Measurements from ENCODE around the gene TBC1D24.

DNA sequence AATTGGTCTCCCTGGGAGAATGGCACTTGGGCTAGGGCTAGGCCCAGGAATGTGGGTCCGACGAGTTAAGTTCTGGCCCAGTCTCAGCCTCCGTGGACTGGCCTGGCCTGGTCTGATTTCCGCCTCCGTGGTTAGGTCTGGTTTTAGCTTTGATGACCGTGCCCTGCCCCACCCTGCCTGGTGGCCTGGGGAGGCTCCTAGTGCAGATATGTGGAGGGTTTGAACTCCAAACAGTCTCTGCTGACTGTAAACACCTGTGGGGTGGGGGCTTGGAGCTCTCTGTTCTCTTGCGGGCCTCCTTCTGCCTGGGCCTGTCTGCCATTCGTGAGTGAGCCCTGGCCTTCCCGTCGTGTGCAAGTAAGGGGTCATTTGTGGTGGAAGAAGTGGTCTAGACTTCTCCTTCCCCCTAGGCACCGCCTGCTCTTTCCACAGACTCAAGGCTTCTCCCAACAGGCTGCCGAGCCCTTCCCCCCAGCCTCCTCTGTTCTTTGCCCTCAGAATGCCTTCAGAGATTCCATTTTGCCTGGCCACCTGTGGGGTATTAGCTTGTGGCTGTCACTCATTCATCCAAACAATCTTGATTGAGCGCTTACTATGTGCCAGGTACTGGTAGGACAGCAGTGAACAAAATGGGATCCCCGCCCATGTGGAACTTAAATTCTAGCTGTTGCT lies 40.4 kb downstream of the TBC1D24 start:
- TF ChIP-seq, protein P1, sequence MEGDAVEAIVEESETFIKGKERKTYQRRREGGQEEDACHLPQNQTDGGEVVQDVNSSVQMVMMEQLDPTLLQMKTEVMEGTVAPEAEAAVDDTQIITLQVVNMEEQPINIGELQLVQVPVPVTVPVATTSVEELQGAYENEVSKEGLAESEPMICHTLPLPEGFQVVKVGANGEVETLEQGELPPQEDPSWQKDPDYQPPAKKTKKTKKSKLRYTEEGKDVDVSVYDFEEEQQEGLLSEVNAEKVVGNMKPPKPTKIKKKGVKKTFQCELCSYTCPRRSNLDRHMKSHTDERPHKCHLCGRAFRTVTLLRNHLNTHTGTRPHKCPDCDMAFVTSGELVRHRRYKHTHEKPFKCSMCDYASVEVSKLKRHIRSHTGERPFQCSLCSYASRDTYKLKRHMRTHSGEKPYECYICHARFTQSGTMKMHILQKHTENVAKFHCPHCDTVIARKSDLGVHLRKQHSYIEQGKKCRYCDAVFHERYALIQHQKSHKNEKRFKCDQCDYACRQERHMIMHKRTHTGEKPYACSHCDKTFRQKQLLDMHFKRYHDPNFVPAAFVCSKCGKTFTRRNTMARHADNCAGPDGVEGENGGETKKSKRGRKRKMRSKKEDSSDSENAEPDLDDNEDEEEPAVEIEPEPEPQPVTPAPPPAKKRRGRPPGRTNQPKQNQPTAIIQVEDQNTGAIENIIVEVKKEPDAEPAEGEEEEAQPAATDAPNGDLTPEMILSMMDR (optimal IDR thresholded peaks at IDR 0.05 in 1 of 3, IDR thresholded peaks at IDR 0.05 in 1 of 3, conservative IDR thresholded peaks at IDR 0.05 in 1 of 3; ENCODE audit: extremely low read depth in 1 of 3, insufficient read depth in 2 of 3, low read length in 3 of 3) = no peak
- no peak for TF ChIP-seq EZH2 (IDR thresholded peaks at IDR 0.05; ENCODE audit: low read length)
